HepG2 (cell line): Measurements from ENCODE around the gene CD99L2. TPM values are rescaled to one million over a fixed set of nuclear protein-coding genes. Genes with fewer than 3 reads are reported as not detected.
"Not testable (repeated sequence)": the region's sequence is repeated elsewhere in the genome, so short reads cannot be mapped to it uniquely, and the experiment has no call there.

Source experiments
- ATAC-seq: fragments of 200-7000 bp; cut with Tn5 transposase; 3 replicates; pipeline ENCODE4 v1.9.1; 2020; ENCODE audit warnings: mild to moderate bottlenecking, moderate library complexity
- BruUV-seq: library from RNA; stranded (reverse); fragments of 400-500 nt; replicated peaks from 2 replicates; lab custom pipeline; 2021; lab: Mats Ljungman, UMichigan
- CTCF ChIA-PET: fragments of 300-600 bp; formaldehyde crosslinking; extraction: SDS; loops from one replicate; lab custom pipeline; 2021; ENCODE audit warnings: low total read pairs, inconsistent platforms, low intra/inter-chr PET ratio; lab: Yijun Ruan, JAX
- POLR2A ChIA-PET: fragments of 350-600 bp; sonication (Branson Sonifier 250); formaldehyde crosslinking; loops from one replicate; lab custom pipeline; 2020; ENCODE audit warnings: antibody characterized with exemption, inconsistent platforms; lab: Yijun Ruan, JAX
- DNase-seq: peaks from one replicate; pipeline ENCODE4 v3.0.0-alpha.2; 2015; ENCODE audit warnings: low spot score
- FAIRE-seq: peaks from 3 replicates; lab custom pipeline; 2011; peaks lifted over from hg19 to GRCh38; lab: Jason Lieb, UNC
- H2AFZ ChIP-seq: one replicate; pipeline ENCODE4 v1.6.1; 2011; ENCODE audit warnings: low read length, inconsistent platforms
- H3K27ac ChIP-seq: fragments of 300-600 bp; 3 replicates; pipeline ENCODE4 v1.8.0; 2011; ENCODE audit warnings: mixed run types, mild to moderate bottlenecking, mixed read lengths, low read length, inconsistent platforms; ENCODE audit not compliant: insufficient read depth; ENCODE audit errors: extremely low read length
- H3K27me3 ChIP-seq, 2 experiments: fragments of 200-600 bp in 1 of 2; 2 replicates in 1 of 2; 3 replicates in 1 of 2; pipeline versions ENCODE4 v1.6.0 to v1.8.0; 2011; ENCODE audit warnings: low read length in 2 of 2, mild to moderate bottlenecking in 2 of 2, moderate library complexity in 2 of 2, inconsistent platforms in 1 of 2; ENCODE audit not compliant: insufficient read depth in 2 of 2, control insufficient read depth in 1 of 2
- H3K36me3 ChIP-seq, 2 experiments: fragments of 200-600 bp in 1 of 2; replicated peaks in 1 of 2; 2 replicates in 1 of 2; 3 replicates in 1 of 2; pipeline versions ENCODE4 v1.5.1 to v1.8.0; 2011; ENCODE audit warnings: low read length in 2 of 2, inconsistent platforms in 1 of 2; ENCODE audit not compliant: insufficient read depth in 2 of 2, control insufficient read depth in 1 of 2
- H3K4me1 ChIP-seq: 2 replicates; pipeline ENCODE4 v1.5.1; 2012; ENCODE audit warnings: low read length, inconsistent platforms; ENCODE audit not compliant: insufficient read depth
- H3K4me2 ChIP-seq: 2 replicates; pipeline ENCODE4 v1.6.0; 2011; ENCODE audit warnings: low read depth, low read length, inconsistent platforms
- H3K4me3 ChIP-seq, 3 experiments: fragments of 200-600 bp in 1 of 3; sonication (generic), shearing (Covaris generic) in 1 of 3; replicated peaks in 1 of 3; 2 replicates each; pipeline ENCODE4 v1.5.1; 2011 to 2016; ENCODE audit warnings: low read length in 3 of 3, inconsistent platforms in 2 of 3, low read depth in 2 of 3, mild to moderate bottlenecking in 2 of 3, control low read depth in 1 of 3, mixed read lengths in 1 of 3; ENCODE audit not compliant: insufficient read depth in 1 of 3
- H3K79me2 ChIP-seq: one replicate; pipeline ENCODE4 v1.6.1; 2011; ENCODE audit warnings: low read length, inconsistent platforms; ENCODE audit not compliant: insufficient read depth
- H3K9ac ChIP-seq: 2 replicates; pipeline ENCODE4 v1.6.0; 2011; ENCODE audit warnings: mild to moderate bottlenecking, low read depth, low read length, inconsistent platforms; ENCODE audit not compliant: insufficient read depth
- H3K9me3 ChIP-seq: 2 replicates; pipeline ENCODE4 v1.5.1; 2012; ENCODE audit warnings: mild to moderate bottlenecking, low read length
- H4K20me1 ChIP-seq: 2 replicates; pipeline ENCODE4 v1.6.0; 2011; ENCODE audit warnings: inconsistent platforms, mild to moderate bottlenecking, low read length, moderate library complexity; ENCODE audit not compliant: insufficient read depth
- RBM39 ChIP-seq: fragments of 200-400 bp; formaldehyde crosslinking; IDR thresholded peaks from one replicate; pipeline ENCODE4 v1.6.1; 2018; ENCODE audit warnings: antibody characterized with exemption, mild to moderate bottlenecking, low read depth, low read length; ENCODE audit not compliant: poor library complexity, severe bottlenecking
- ZBTB42 ChIP-seq: sonication (generic); formaldehyde crosslinking; IDR thresholded peaks from 2 replicates; pipeline ENCODE4 v1.5.0; 2020; ENCODE audit warnings: mild to moderate bottlenecking, missing genetic modification reagents
- ZNF629 ChIP-seq: sonication (generic); formaldehyde crosslinking; conservative IDR thresholded peaks from 2 replicates; pipeline ENCODE4 v1.5.0; 2020; ENCODE audit warnings: missing genetic modification reagents
- WGBS: methylation state at CpG from one replicate; pipeline ENCODE4 v1.1.6; 2017; ENCODE audit warnings: low lambda C conversion rate; 5-methylcytosine and 5-hydroxymethylcytosine counted together
- in situ Hi-C: cut with HindIII; loops from 2 replicates; pipeline ENCODE4 v1.10.0; 2017; ENCODE audit warnings: low pct_unique_long_range_greater_than_20kb; ENCODE audit not compliant: extremely low pct_ligation_motif_present
- intact Hi-C: fragments of 100-400 bp; cut with micrococcal nuclease; formaldehyde crosslinking; loops from one replicate; pipeline ENCODE4 v1.10.0; 2022; ENCODE audit not compliant: unreplicated experiment
- polyA plus RNA-seq, 8 experiments: library from polyadenylated mRNA; depleted of rRNA in 3 of 8; stranded (reverse) in 7 of 8; unstranded in 1 of 8; fragments of >200 nt; fragmentation: Illumina TruSeq in 4 of 8; extraction: Trizol in 4 of 8; gene quantifications; 2 replicates each; pipeline versions ENCODE4 v1.2.1 to v1.2.3, GENCODE V29; 2011 to 2016; ENCODE audit warnings: low read depth in 4 of 8, missing spikeins in 1 of 8, mixed read lengths in 1 of 8; ENCODE audit not compliant: insufficient read depth in 1 of 8
- total RNA-seq, 5 experiments: library from RNA; depleted of rRNA; stranded (reverse); fragments of >200 nt; fragmentation: Illumina TruSeq; extraction: Trizol; gene quantifications; 2 replicates each; pipeline ENCODE4 v1.2.3, GENCODE V29; 2016; ENCODE audit warnings: low read depth in 1 of 5
- TF ChIP-seq, protein P1 (sequence below): sonication (generic); formaldehyde crosslinking; IDR thresholded peaks from 2 replicates; pipeline ENCODE4 v1.4.0; 2020; ENCODE audit warnings: missing genetic modification reagents

The CD99L2 gene
- total and polyA plus RNA-seq, 2 of the 13 experiments (the other 11 are each of a cell fraction or from before 2014, with no cell fraction given) = 6.9 to 7.6 TPM

DNA sequence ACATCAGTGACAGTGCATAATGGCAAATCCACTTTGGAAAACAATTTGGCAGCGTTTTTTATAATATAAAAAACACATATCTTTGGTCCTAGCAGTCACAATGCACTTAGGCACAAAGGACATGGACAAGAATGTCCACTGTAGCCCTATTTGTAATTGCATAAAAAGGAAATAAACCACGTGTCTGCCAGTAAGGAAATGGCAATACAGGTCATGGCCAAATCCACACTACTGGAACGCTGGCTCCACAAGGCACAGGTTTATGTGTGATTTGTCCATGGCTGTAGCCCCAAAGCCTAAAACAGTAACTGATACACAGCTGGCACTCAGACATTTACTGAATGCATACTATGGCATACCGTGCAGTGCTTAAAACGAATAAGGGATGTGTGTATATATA, 69.7 kb downstream of the CD99L2 start:
- intact Hi-C loops (no loop called here), in situ Hi-C loops (no loop called here)
- no peaks in the 10 kb centered on the region for H3K9me3 ChIP-seq
- H3K27me3 ChIP-seq = no peaks in the 10 kb centered on the region
- ATAC-seq = no peak
- H4K20me1 ChIP-seq = no peaks in the 10 kb centered on the region
- H2AFZ ChIP-seq = no peak overlapping the region
- TF ChIP-seq RBM39 (no peak), ZNF629 (CRISPR knock-in tag) (no peak), ZBTB42 (no peak)
- TF ChIP-seq, protein P1, sequence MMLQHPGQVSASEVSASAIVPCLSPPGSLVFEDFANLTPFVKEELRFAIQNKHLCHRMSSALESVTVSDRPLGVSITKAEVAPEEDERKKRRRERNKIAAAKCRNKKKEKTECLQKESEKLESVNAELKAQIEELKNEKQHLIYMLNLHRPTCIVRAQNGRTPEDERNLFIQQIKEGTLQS = no peak
- WGBS = 67% methylated on average over 4 of the region's 5 CpGs
- H3K27ac ChIP-seq = no peak overlapping the region
- ChIA-PET CTCF (no interaction called here), POLR2A (no interaction called here)
- no peak for FAIRE-seq
- no peak for DNase-seq
- no peak overlapping the region for H3K4me3 ChIP-seq
- no TSS peak for BruUV-seq
- no peaks in the 10 kb centered on the region for H3K4me1 ChIP-seq
- no peaks in the 10 kb centered on the region for H3K36me3 ChIP-seq
- H3K9ac ChIP-seq = no peak overlapping the region
- no peaks in the 10 kb centered on the region for H3K79me2 ChIP-seq
- H3K4me2 ChIP-seq = no peak overlapping the region

- H3K27ac ChIP-seq, H4K20me1 ChIP-seq, H3K4me3 ChIP-seq, H3K9me3 ChIP-seq, H3K4me2 ChIP-seq, BruUV-seq, H2AFZ ChIP-seq, H3K9ac ChIP-seq, POLR2A ChIA-PET, in situ Hi-C loops, DNase-seq, H3K79me2 ChIP-seq, H3K36me3 ChIP-seq, CTCF ChIA-PET, FAIRE-seq, H3K4me1 ChIP-seq, H3K27me3 ChIP-seq, intact Hi-C loops, ATAC-seq: not testable (repeated sequence)
These were observed 74.1 kb downstream of the CD99L2 start for GRCh38 chrX:150824352-150824751.

DNA sequence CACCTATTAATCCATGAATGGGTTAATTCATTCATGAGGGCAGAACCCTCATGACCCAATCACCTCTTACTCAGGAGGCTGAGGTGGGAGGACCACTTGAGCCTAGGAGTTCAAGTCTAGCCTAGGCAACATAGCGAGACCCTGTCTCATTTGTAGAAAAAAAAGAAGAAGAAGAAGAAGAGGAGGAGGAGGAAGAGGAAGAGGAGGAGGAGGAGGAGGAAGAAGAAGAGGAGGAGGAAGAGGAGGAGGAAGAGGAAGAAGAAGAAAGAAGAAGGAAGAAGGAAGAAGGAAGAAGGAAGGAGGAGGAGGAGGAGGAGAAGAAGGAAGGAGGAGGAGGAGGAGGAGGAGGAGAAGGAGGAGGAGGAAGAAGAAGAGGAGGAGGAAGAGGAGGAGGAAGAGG, 74.6 kb downstream of the CD99L2 start:
- H3K27ac ChIP-seq, DNase-seq, H4K20me1 ChIP-seq, H3K36me3 ChIP-seq, H3K27me3 ChIP-seq, H3K9ac ChIP-seq, intact Hi-C loops, ATAC-seq, BruUV-seq, in situ Hi-C loops, H3K4me2 ChIP-seq, POLR2A ChIA-PET, H3K4me1 ChIP-seq, FAIRE-seq, H3K4me3 ChIP-seq, H3K9me3 ChIP-seq, H2AFZ ChIP-seq, CTCF ChIA-PET, H3K79me2 ChIP-seq: not testable (repeated sequence)
- 94% methylated on average over 1 of the region's 1 CpG for WGBS
